22Rv1 (cell line): Measurements from ENCODE around the gene TPSG1.
"Not testable (repeated sequence)": the region's sequence is repeated elsewhere in the genome, so short reads cannot be mapped to it uniquely, and the experiment has no call there.

Experiments
- H3K27ac ChIP-seq: fragments of 450-650 bp; 2 replicates; pipeline ENCODE4 v1.5.1; 2017
- CTCF ChIP-seq: fragments of 450-650 bp; IDR thresholded peaks from 2 replicates; pipeline ENCODE4 v1.5.1; 2017; ENCODE audit warnings: mild to moderate bottlenecking
- ZFX ChIP-seq: fragments of 450-650 bp; IDR thresholded peaks from 2 replicates; pipeline ENCODE4 v1.6.1; 2017; ENCODE audit warnings: antibody characterized with exemption, borderline replicate concordance

The TPSG1 gene

DNA sequence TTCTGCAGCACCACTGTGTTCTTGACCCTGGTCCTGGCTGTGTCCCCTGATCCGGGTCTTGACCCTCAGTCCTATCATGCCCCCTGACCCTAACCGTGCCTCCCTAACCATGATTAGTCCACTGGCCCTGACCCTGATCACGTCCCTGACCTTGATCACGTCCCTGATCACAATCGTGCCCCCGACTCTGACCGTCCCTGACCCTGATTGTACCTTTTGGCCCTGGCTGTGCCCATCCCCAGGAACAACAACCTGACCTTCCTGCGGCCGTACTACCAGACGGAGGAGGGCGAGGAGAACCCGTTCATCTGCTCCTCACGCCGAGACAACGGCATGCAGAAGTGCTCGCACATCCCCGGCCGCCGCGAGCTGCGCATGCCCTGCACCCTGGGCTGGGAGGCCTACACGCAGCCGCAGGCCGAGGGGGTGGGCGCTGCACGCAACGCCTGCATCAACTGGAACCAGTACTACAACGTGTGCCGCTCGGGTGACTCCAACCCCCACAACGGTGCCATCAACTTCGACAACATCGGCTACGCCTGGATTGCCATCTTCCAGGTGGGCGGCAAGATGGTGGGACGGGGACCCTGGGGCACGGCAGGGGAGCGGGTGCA, 24.9 kb downstream of the TPSG1 start:
- no peak for TF ChIP-seq CTCF
- TF ChIP-seq ZFX, result no peak
- H3K27ac ChIP-seq, result no peak overlapping the region

- no peak overlapping the region for H3K27ac ChIP-seq
- TF ChIP-seq ZFX, result no peak
- no peak for TF ChIP-seq CTCF
These were observed 25.6 kb downstream of the TPSG1 start for GRCh38 chr16:1199347-1200013.

- not testable (repeated sequence) for H3K27ac ChIP-seq
These were observed 26.3 kb downstream of the TPSG1 start for GRCh38 chr16:1198671-1199346.

- no peak overlapping the region for H3K27ac ChIP-seq
- TF ChIP-seq CTCF (no peak), ZFX (no peak)
These were observed 26.9 kb downstream of the TPSG1 start for GRCh38 chr16:1198194-1198593.

- H3K27ac ChIP-seq, result no peak overlapping the region
- no peak for TF ChIP-seq ZFX
- no peak for TF ChIP-seq CTCF
These were observed 27.7 kb downstream of the TPSG1 start for GRCh38 chr16:1197237-1197866.

DNA sequence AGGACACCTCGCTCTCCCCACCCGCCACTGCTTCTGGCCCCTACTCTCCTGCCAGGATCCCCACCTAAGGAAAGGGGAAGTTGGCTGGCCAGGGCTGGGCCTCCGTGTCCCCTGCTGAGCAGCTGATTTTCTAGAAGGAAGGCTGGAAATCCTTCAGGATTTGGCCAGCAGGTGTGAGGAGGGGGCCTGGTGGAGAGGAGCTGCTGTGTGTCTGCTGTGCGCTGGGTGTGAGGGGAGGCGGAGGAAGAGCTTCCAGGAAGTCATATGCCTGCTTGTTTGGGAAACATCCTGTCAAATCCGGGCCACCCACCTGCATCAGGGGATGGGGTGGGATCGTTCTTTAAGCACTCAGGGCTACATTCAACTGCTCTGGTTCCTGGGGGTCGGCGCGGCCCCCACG, 28.6 kb downstream of the TPSG1 start:
- H3K27ac ChIP-seq, result no peak overlapping the region
- TF ChIP-seq ZFX, result no peak
- TF ChIP-seq CTCF, result no peak

GRCh38 chr16:1195393-1195666, 29.7 kb downstream of the TPSG1 start:
- TF ChIP-seq CTCF (no peak), ZFX (no peak)
- no peak overlapping the region for H3K27ac ChIP-seq
